GM12875 (cell line): Measurements from ENCODE around the gene ANXA11.

Source experiments
- H3K4me3 ChIP-seq: one replicate; pipeline ENCODE4 v1.5.1; 2011; ENCODE audit warnings: low read depth, low read length, control low read depth
- CTCF ChIP-seq: IDR thresholded peaks from 2 replicates; pipeline ENCODE4 v1.5.1; 2011; ENCODE audit warnings: low read depth, mild to moderate bottlenecking, control low read depth, inconsistent platforms, low read length, moderate library complexity, borderline replicate concordance; ENCODE audit not compliant: insufficient read depth

The ANXA11 gene

GRCh38 chr10:80197972-80198916 is 7.1 kb downstream of the ANXA11 start:
- no peak for TF ChIP-seq CTCF
- H3K4me3 ChIP-seq = no peak overlapping the region

DNA sequence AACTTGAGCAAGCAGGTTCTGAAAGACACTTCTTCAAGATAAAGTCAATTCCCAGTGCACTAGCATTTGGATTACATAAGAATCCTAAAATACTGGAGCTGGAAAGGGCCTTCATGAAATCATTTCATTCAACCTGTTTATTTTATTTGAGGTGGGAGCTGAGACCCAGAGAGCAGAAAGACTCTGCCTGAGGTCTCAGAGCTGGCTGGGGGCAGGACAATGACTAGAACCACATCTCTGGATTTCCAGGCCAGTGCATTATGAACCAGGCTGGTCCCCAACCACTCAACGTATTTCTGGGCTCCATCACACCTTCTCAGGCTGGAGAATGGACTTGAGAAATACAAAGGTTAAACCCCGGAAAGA is 8.4 kb downstream of the ANXA11 start:
- no peak overlapping the region for H3K4me3 ChIP-seq

GRCh38 chr10:80196270-80196949 is 8.9 kb downstream of the ANXA11 start:
- no peak overlapping the region for H3K4me3 ChIP-seq

More for the DNA sequence above, 8.4 kb downstream of the ANXA11 start:
- TF ChIP-seq CTCF = no peak

GRCh38 chr10:80195046-80195574 is 10.2 kb downstream of the ANXA11 start:
- H3K4me3 ChIP-seq = no peak overlapping the region
- no peak for TF ChIP-seq CTCF

More at GRCh38 chr10:80196270-80196949, 8.9 kb downstream of the ANXA11 start:
- no peak for TF ChIP-seq CTCF

DNA sequence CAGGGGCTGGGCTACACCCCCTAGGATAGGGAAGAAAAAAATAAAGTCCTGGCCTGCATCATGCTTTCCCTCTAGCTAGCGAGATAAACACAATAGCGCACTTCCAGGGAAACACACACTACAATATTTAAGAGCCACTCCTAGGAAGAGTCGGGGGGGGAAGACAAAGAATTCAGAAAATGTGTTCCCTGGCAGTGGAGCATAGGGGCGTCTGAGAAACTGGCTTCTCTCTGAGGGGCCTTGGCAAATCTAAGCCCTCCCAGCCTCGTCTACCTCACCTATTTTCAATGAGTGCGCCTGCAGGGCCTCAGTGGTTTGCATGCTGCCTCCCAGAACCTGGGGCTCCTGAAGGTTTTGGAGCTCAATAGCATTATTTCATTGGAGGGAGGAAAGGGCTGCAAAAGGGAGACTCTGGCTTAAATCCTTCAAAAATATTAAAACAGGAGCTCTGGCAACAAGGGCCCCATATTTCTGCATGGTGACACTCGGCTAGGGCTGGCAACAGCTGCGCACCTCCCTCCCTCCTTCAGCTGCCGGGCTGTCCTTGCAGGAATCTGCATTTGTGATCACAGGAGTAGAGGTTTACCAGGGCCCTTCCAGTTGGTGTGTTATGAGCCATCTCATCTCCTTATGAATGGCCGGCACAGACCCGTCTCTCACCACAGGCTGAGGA is 10.8 kb downstream of the ANXA11 start:
- H3K4me3 ChIP-seq = no peak overlapping the region
- TF ChIP-seq CTCF = no peak

DNA sequence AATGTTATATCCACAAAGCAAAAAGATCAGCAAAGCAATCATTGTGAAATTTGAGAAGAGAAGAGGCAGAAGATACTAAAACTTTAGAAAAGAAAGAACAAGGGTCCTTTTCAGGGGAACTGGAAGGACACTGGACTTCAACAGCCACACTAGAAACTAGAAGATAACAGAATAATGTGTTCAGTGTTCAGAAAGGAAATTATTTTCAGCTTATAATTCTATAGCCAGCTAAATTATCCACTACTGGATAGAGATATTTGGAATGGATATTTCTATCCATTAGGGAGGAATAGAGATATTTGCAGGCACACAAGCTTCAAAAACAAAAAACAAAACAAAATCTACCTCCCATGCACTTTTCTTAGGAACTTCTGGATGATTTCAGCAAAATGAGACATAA is 12.8 kb downstream of the ANXA11 start:
- TF ChIP-seq CTCF = no peak
- no peak overlapping the region for H3K4me3 ChIP-seq
